HG03565 (cell line): Measurements from ENCODE around the gene ZFR2.
"Not testable (repeated sequence)": the region's sequence is repeated elsewhere in the genome, so short reads cannot be mapped to it uniquely, and the experiment has no call there.

Experiments used
- ATAC-seq: cut with Tn5 transposase; IDR thresholded peaks from one replicate; pipeline ENCODE4 v1.9.1; 2021; ENCODE audit warnings: mild to moderate bottlenecking, moderate library complexity; ENCODE audit not compliant: unreplicated experiment

The ZFR2 gene

DNA sequence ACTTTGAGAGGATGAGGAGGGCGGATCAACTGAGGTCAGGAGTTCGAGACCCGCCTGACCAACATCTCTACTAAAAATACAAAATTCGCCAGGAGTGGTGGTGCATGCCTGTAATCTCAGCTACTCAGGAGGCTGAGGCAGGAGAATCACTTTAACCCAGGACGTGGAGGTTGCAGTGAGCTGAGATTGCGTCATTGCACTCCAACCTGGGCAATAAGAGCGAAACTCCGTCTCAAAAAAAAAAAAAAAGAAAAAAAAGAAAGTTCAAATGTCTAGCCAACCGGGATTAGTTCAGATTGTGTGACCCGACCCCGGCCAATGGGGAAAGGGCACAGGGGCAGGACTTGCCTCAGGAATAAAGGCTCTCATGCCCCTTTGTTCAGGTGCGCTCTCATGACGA lies 5.9 kb upstream of the ZFR2 start:
- ATAC-seq: not testable (repeated sequence)

DNA sequence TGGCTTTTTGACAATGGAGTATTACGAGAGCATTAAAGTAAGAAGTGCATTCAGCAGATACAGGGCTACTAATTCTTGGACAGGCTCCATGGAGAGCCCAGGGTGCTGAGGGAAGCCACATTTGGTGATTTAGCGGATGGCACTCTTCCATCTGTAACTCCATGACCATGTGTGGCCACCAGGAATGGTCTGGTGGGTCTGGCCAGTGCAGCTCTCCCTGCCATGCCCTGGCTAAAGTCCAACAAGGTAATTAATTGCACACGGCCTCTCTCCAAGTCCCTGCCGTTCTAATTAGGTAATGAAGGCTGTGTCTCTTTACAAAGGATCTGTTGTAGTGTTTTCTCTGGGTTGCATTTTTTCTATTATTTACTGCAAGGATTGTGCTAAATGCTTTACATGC lies 4.3 kb upstream of the ZFR2 start:
- no peak for ATAC-seq

DNA sequence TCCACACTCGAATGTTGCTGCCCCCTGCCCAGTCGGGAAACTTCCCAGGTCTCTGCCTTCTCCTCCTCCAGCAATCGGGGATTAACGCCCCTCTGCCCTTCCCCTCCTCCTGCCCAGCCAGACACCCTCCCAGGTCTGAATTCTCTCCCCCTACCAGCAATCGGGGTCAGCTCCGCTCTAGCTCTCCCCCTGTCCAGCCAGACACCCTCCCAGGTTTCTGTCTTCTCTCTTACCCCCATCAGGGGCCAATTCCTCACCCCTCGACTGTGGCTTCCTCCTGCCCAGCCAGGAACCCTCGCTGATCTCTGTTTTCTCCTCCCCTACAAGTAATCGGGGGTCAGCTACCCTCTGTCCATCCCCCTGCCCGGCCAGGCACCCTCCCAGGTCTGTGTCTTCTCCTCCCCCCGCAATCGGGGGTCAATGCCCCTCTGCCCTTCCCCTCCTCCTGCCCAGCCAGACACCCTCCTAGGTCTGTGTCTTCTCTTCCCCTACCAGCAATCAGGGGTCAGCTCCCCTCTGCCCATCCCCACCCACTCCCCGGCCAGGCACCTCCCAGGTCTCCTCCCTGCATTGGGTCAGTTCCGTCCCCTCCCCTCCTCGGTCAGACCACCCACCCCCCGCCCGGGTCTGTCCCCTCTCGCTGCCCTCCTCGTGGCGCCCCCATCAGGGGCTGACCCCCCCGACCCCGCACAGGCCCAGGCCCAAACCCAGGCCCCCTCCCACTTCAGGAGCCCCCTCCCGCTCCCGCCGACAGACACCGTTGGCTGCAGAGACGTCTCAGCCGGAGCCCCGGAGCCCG lies 668 bp downstream of the ZFR2 start:
- no peak for ATAC-seq

DNA sequence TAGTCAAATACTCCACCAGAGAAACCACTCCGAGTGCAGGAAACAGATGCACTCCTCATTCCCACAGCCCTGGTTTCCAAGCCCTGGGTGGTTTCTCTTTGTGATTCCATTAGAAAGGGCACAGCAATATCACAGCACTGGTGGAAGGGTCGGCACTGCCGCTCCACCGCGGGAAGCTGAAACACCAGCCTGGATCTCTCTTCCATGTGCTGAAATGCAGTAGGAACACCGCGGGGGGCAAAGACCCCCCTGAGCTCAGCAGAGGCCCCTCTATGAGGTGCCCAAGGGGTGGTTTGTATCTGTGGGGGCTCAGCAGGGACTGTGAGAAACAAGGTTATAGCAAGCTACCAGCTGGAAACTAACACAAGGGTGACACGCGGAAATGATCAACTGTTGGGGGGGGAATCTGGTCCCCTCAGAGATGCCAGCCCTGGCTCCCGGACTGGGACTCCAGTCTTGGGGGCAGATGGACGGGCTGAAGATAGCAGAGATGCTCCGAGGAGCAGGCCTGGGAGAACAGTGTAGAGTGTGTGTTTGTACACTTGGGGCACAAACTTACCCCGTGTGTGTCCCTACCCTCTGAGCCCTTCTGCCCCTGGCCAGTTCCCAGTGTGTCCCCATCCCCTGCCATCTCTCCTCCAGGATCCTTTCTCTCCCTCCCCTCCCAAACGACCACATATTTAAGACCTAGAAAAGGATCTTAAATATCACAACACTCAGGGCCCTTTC lies 1.8 kb downstream of the ZFR2 start:
- ATAC-seq: no peak

DNA sequence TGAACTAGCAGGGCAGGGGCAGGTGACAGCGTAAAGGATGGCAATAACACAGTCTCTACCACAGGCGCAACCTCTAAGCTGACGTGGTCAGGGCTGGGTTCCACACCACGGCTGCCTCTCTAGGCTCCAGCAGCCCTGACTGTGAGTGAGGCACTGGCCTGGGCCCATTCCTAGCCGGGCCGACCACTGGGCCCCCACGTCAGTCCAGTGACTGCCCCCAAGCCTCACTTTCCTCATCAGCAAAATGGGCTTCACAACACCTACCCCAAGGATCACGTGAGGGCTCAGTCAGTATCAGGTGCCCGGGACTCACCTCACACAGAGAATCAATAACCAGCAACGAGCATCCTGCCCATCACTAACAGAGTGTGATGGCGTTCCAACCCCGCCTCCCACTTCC lies 5.2 kb downstream of the ZFR2 start:
- ATAC-seq: no peak

DNA sequence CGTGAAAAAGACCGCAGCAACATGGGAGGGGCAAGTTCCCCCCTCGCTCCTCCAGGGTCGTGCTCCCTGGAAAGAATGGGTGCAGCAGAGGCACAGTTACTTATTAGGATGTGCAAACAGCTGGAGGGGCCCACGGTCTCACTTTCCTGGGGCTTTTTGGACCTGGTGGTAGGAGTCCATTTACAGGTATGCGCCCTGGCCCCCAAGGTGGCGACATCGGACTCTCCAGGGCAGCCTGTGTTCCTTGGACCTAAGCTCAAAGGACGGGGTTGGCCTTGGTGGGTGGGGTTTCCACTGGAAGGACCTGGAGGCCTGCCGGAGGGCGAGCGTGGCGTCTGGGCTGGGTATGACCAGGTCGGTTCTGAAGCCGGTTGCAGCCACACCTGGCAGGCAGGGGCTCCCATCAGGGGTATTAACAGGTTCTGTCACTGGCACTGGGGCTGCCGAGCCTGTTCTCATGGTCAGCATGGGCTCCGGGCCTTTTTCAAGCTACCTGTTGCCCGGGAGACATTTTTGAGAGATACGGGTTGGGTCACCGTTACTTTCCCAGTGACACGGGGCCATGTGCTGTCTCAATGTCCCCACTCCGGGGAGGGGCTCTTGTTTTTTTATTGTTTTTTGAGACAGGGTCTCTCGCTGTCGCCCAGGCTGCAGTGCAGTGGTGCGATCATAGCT lies 5.9 kb downstream of the ZFR2 start:
- ATAC-seq: no peak

DNA sequence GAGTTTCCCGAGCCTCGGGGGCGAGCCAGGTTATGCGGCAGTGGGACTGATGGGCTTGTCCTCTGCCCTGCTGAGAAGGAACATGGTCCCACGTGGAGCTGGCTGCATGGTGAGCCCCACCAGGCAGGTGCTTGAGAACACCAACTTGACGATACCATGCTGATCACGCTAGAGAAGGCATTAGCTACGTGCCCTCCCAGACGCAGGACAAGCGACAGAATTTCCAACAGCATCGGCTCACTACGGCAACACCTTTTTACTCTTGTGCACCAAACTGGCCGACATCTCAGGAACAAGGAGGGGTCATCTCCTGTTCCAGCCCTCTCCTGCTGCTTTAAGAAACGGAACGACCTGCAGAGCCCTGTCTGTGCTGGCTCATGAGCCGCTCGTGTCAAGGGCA lies 8.3 kb downstream of the ZFR2 start:
- ATAC-seq: no peak

DNA sequence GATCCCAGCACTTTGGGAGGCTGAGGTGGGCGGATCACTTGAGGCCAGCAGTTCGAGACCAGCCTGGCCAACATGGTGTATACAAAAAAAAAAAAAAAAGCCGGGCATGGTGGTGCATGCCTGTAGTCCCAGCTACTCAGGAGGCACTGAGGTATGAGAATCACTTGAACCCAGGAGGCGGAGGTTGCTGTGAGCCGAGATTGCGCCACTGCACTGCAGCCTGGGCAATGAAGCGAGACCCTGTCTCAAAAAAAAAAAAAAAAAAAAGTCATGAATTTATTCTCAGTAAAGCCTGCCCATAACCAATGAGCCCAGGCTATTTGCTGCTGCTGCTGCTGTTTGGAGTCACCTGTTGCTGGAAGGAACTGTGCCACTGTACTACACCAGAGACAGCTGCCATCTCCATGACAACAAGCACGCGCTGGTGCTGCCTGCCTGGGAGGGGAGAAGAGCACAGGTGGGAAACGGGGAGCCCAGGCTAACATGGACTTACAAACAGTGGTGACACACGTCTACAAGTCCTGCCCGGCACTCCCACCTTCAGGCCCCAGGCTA lies 11.3 kb downstream of the ZFR2 start:
- ATAC-seq: no peak

DNA sequence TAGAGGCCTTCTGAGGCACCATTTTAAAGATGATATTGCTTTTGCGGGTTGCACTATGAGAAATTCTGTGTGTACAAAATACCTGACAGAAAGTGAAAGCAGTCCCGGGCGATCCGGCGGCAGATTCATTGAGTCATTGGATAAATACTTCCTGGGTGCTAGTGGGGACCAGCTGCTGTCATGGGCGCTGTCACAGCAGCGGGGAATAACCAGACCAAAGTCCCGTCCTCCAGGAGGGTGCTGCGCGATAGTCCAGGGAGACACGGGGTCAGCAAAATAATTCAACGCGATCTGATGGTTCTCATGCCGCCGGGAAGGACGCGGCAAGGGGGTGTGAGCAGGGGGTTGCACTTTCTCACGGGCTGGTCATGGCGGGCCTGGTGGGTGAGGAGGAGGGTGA lies 13.5 kb downstream of the ZFR2 start:
- no peak for ATAC-seq

DNA sequence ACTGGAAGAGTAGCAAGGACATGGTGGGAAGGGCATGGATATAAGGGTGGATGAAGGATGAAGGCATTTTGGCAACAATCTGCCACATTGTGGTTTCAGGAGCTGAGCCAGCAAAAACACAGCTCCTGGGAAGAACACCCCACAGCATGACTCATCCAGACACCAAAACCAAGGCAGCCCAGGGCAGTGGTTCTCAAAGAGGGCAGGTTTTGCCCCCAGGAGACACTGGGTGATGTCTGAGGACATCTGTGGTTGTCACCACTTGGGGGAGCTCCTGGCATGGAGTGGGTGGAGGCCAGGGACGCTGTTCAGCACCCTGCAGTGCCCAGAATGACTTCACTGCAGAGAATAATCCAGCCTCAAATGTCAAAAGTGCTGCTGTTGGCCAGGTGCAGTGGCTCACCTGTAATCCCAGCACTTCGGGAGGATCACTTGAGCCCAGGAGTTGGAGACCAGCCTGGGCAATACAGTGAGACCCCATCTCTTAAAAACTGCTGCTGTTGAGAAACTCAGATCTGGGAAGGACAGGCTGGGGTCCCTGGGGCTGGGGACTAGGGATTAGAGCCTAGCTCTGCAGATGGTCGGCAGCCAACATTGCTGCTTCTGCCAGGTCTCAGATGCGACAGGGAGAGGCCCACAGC lies 16.1 kb downstream of the ZFR2 start:
- ATAC-seq: no peak

DNA sequence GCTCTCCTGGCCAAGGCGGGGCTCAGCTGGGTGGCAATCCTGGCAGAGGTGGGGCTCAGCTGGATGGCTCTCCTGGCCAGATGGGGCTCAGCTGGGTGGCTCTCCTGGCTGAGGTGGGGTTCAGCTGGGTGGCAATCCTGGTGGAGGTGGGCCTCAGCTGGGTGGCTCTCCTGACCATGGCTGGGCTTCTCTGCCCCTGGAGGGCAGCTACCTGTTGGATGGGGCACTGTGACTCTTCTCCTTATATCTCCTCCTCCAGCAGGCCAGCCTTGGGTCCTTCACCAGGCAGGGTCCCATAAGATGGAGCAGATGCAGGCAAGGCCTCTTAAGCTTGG lies 16.7 kb downstream of the ZFR2 start:
- ATAC-seq: no peak

DNA sequence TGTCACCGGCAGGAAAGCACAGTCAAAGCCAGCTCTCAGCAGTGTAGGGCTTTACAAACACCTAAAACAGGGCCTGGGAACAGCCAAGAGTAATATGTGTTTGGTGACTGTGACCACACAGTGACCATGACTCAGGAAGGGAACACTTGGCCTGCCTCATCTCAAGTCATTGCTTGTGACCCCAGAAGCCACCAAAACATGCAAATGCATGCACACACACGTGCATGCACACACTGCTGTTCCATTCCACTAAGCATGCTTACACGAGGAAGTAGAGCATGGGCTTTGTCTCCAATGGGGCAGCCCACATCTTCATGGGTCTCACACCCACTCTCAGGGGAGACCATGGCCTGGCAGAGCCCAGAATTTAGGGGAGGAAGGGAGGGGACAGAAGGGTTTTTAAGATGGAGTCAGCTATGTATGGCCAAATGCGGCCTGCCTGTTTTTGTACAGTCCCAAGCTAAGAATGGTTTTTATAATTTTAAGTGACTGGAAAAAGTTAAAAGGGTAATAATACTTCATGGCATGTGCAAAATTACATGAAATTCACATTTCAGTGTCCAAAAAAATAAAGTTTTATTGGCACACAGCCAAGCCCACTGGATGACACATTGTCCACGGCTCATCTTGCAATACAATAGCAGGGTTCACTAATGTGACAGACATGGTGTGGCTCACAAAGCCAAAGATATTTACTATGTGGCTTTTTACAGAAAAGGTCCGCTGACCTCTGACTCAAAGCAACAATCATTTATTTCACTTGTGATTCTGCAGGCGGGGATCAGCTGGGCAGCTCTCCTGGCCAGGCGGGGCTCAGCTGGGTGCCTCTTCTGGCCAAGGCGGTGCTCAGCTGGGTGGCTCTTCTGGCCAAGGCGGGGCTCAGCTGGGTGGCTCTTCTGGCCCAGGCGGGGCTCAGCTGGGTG lies 17.3 kb downstream of the ZFR2 start:
- ATAC-seq: no peak

DNA sequence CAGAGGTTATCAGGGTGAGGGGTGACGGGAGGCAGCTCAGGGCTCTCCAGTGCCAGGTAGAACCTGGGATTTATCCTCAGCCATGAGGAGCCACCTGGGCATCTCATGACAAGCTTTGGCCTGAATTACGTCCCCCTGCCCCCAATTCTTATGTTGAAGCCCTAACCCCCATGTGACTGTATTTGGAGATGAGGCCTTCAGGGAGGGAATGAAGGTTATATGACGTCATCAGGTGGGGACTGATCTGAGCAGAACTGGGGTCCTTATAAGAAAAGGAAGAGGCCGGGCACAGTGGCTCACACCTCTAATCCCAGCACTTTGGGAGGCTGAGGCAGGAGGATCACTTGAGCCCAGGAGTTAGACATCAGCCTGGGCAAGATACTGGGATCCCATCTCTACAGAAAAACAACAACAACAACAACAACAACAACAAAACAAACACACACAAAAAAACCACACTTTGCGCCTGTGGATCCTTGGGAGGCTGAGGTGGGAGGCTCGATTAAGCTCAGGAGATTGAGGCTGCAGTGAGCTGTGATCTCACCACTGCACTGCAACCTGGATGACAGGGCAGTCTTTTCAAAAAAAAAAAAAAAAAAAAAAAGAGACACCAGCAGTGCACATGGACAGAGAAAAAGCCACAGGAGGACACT lies 18.4 kb downstream of the ZFR2 start:
- no peak for ATAC-seq

DNA sequence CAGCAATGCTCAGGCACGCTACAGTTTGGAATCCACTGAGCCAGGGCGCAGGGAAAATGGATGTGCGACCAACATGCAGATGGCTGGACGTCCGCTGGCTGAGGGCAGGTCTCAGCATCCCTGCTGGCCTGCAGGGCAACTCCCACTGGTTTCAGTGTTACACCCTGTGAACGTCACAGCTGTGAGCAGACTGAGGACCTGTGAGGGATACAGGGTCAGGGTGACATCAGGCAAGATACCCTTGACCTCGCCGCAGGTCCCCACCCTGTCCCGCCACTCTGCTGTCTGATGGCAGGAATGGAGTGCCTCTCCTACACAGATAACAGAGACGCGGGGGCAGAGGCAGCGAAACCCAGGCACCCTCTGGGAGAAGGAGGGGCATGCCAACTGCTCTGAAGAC lies 19.1 kb downstream of the ZFR2 start:
- ATAC-seq: no peak

DNA sequence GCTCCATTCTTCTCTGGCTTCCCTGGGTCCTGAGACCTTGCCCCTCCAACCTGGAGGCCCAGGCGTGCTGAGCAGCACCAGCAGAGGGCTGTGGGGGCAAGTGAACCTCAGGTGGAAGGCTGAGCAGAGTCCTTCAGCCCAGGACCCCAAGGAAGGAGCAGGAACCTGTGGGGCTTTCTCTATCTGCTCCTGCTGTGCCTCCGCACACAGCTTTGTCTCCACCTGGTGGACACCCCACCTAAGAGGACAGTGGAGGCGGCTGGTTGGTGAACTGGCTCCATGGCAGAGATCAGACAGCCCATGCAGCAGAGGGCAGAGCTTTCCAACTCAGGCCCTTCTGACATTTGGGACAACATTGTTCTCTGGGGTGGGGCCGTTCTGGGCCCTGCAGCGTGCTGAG lies 19.7 kb downstream of the ZFR2 start:
- ATAC-seq: no peak

DNA sequence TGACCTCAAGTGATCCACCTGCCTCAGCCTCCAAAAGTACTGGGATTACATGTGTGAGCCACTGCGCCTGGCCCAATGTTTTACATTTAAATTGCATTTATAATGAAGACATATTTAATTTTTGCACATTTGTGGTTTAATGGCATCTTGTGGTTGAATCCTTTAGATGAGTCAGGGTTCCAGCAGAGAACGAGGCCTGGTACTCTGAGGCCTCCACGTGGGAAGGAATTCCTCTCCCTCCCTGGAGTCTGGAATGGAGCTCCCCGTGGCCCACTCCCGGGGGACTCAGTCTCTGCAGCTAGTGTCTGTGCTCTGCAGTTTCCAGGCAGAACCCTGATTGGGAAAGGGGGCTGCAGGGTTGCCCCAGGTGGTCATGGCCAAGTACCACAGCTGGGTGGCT lies 24.2 kb downstream of the ZFR2 start:
- no peak for ATAC-seq

DNA sequence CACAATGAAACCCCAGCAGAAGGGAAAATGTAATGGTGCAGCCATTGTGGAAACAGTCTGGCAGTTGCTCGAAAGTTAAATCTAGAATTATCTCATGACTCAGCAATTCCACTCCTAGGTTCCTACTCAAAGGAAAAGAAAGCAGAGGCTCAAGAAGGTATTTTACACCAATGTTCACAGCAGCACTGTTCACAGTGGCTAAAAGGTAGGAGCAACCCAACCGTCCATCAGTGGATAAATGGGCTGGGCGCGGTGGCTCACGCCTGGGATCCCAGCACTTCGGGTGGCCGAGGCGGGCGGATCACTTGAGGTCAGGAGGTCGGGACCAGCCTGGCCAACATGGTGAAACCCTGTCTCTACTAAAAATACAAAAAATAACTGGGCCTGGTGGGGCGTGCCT lies 25.9 kb downstream of the ZFR2 start:
- no peak for ATAC-seq

DNA sequence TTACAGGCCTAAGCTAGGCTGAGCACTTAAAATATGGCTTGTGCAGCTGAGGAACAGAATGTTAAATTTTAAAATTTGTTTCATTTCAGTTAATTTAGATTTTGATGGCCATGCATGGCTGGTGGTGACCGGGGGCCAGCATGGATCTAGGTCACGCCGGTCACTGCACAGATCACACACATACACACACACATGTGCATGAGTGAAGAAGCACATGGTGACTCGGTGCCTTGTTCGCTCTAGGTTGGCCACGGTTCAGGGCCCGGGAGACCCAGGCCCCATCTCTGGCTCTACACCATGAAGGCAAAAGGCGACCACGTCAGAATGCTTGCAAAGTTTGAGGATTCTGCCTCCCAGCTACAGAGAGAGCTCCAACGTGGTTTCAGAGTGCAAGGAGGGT lies 28.0 kb downstream of the ZFR2 start:
- ATAC-seq: no peak

DNA sequence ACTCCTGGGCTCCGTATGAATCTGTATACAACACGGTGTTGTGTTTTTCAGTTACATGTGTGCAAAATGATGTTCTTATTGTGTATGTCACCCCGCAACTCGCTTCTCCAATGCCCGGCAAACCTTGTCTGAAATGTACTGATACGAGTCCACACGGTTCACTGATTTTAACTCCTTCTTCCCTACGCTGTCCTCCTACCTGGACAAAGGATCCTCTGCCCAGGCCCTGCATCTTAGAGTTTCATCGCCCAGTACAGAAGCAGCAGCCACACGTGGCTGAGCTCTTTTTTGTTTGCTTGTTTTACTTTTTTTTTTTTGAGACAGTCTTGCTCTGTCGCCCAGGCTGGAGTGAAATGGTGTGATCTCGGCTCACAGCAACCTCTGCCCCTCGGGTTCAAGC lies 28.9 kb downstream of the ZFR2 start:
- ATAC-seq: no peak

DNA sequence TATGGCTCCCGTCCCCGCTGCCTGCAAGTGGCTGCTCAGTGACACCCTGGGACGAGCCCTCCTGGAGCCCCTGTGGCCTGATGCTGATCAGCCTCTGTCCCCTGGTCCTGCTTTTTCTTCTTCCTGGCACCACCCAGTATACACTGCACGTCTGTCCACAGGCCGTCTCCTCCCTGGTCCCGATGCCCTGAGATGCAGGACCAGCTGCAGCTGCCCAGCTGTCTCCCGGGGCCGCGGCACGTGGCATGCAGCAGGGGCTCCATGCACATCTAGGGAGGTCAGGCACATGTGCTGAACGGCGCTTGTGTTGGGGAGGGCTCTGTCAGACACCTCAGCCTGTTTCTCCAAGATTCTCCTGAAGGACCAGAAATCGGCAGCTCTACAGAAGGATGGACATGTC lies 30.2 kb downstream of the ZFR2 start:
- ATAC-seq: no peak
